Stomach (tissue), 4 donors: Measurements from ENCODE around the gene ADAMTS13.

Experiments
- CTCF ChIP-seq, 7 experiments: fragments of 450-650 bp in 4 of 7; fragments of 200-600 bp in 3 of 7; sonication (generic) in 3 of 7; IDR thresholded peaks; one replicate each; pipeline ENCODE4 v1.5.1; 2016 to 2019; ENCODE audit warnings: antibody characterized with exemption in 7 of 7, control low read depth in 2 of 7, mild to moderate bottlenecking in 1 of 7
- EP300 ChIP-seq: sonication (generic); formaldehyde crosslinking; IDR thresholded peaks from one replicate; pipeline ENCODE4 v1.6.1; 2017; ENCODE audit warnings: antibody characterized with exemption
- POLR2A ChIP-seq, 4 donors: fragments of 450-650 bp; IDR thresholded peaks; one replicate each; pipeline ENCODE4 v1.6.1; 2016; ENCODE audit warnings: antibody characterized with exemption in 4 of 4, control low read depth in 2 of 4, mild to moderate bottlenecking in 1 of 4, moderate library complexity in 1 of 4
- POLR2AphosphoS5 ChIP-seq, 3 donors: sonication (generic); formaldehyde crosslinking; IDR thresholded peaks; one replicate each; pipeline ENCODE4 v1.6.1; 2016; ENCODE audit warnings: antibody characterized with exemption in 3 of 3

GRCh38 chr9:133457748-133458147 lies 35.6 kb downstream of the ADAMTS13 start:
- no peak for TF ChIP-seq EP300
- TF ChIP-seq CTCF (IDR thresholded peaks at IDR 0.05), result no peak
- no peak for TF ChIP-seq POLR2AphosphoS5 (IDR thresholded peaks at IDR 0.05)
- no peak for TF ChIP-seq POLR2A (IDR thresholded peaks at IDR 0.05)
